ENCODE measurements around the gene SUPT20HL1. TPM values are rescaled to one million over a fixed set of nuclear protein-coding genes. Genes with fewer than 3 reads are reported as not detected.

The SUPT20HL1 gene
- total RNA-seq, 1 experiment from 2014 or later: not detected

- no peak for TF ChIP-seq CTCF (conservative IDR thresholded peaks at IDR 0.05; ENCODE audit: low read depth, low read length)
- BruUV-seq (replicated peaks): no TSS peak
- intact Hi-C loops (cut with micrococcal nuclease; ENCODE audit: unreplicated experiment): no loop called here
- Histone ChIP-seq H3K4me3 (ENCODE audit: low read depth, low read length, poor library complexity, severe bottlenecking) (no peak overlapping the region), H3K4me1 (ENCODE audit: insufficient read depth, low read length, poor library complexity, severe bottlenecking) (no peaks in the 10 kb centered on the region), H3K36me3 (ENCODE audit: insufficient read depth, low read length, poor library complexity, severe bottlenecking) (no peaks in the 10 kb centered on the region), H3K27ac (ENCODE audit: low read depth, low read length, poor library complexity, severe bottlenecking) (no peak overlapping the region), H3K9me3 (ENCODE audit: low read depth, low read length, poor library complexity, severe bottlenecking) (no peaks in the 10 kb centered on the region), H3K27me3 (replicated peaks; ENCODE audit: insufficient read depth, low read depth, low read length, poor library complexity) (peaks cover 3% of the 10 kb centered on the region)
- CTCF ChIA-PET: no interaction called here
- POLR2A ChIA-PET (ENCODE audit: low non-redundant PET): no interaction called here
- no peak for DNase-seq (ENCODE audit: low spot score)
These were observed 16.7 kb upstream of the SUPT20HL1 start for GRCh38 chrX:24343719-24344118.

- peaks cover under 1% of the 10 kb centered on the region for H3K27me3 ChIP-seq (replicated peaks; ENCODE audit: insufficient read depth, low read depth, low read length, poor library complexity)
- H3K36me3 ChIP-seq (ENCODE audit: insufficient read depth, low read length, poor library complexity, severe bottlenecking): no peaks in the 10 kb centered on the region
- ChIA-PET POLR2A (ENCODE audit: low non-redundant PET) (no interaction called here), CTCF (no interaction called here)
- no peak overlapping the region for H3K4me3 ChIP-seq (ENCODE audit: low read depth, low read length, poor library complexity, severe bottlenecking)
- H3K4me1 ChIP-seq (ENCODE audit: insufficient read depth, low read length, poor library complexity, severe bottlenecking): no peaks in the 10 kb centered on the region
- intact Hi-C loops (cut with micrococcal nuclease; ENCODE audit: unreplicated experiment): no loop called here
- no peak for DNase-seq (ENCODE audit: low spot score)
- no peaks in the 10 kb centered on the region for H3K9me3 ChIP-seq (ENCODE audit: low read depth, low read length, poor library complexity, severe bottlenecking)
- BruUV-seq (replicated peaks): no TSS peak
- H3K27ac ChIP-seq (ENCODE audit: low read depth, low read length, poor library complexity, severe bottlenecking): no peak overlapping the region
- TF ChIP-seq CTCF (conservative IDR thresholded peaks at IDR 0.05; ENCODE audit: low read depth, low read length) (no peak), EZH2 (IDR thresholded peaks at IDR 0.05; ENCODE audit: borderline replicate concordance, low read depth, low read length, poor library complexity, severe bottlenecking) (no peak)
These were observed 12.6 kb upstream of the SUPT20HL1 start for GRCh38 chrX:24347881-24348280.

GRCh38 chrX:24350217-24350616 is 10.2 kb upstream of the SUPT20HL1 start:
- POLR2A ChIA-PET (ENCODE audit: low non-redundant PET): no interaction called here
- Histone ChIP-seq H3K36me3 (ENCODE audit: insufficient read depth, low read length, poor library complexity, severe bottlenecking) (no peaks in the 10 kb centered on the region), H3K9me3 (ENCODE audit: low read depth, low read length, poor library complexity, severe bottlenecking) (no peaks in the 10 kb centered on the region), H3K4me1 (ENCODE audit: insufficient read depth, low read length, poor library complexity, severe bottlenecking) (no peaks in the 10 kb centered on the region), H3K4me3 (ENCODE audit: low read depth, low read length, poor library complexity, severe bottlenecking) (no peak overlapping the region), H3K27ac (ENCODE audit: low read depth, low read length, poor library complexity, severe bottlenecking) (no peak overlapping the region), H3K27me3 (replicated peaks; ENCODE audit: insufficient read depth, low read depth, low read length, poor library complexity) (peaks cover 3% of the 10 kb centered on the region)
- CTCF ChIA-PET: no interaction called here
- TF ChIP-seq CTCF (conservative IDR thresholded peaks at IDR 0.05; ENCODE audit: low read depth, low read length) (no peak), EZH2 (IDR thresholded peaks at IDR 0.05; ENCODE audit: borderline replicate concordance, low read depth, low read length, poor library complexity, severe bottlenecking) (no peak)
- no TSS peak for BruUV-seq (replicated peaks)
- intact Hi-C loops (cut with micrococcal nuclease; ENCODE audit: unreplicated experiment): no loop called here
- no peak for DNase-seq (ENCODE audit: low spot score)
